GM21367 (cell line): Measurements from ENCODE around the gene PPP1R36.
"Not testable (repeated sequence)": the region's sequence is repeated elsewhere in the genome, so short reads cannot be mapped to it uniquely, and the experiment has no call there.

Experiments
- ATAC-seq: cut with Tn5 transposase; IDR thresholded peaks from one replicate; pipeline ENCODE4 v1.9.1; 2021; ENCODE audit not compliant: unreplicated experiment

PPP1R36 gene

DNA sequence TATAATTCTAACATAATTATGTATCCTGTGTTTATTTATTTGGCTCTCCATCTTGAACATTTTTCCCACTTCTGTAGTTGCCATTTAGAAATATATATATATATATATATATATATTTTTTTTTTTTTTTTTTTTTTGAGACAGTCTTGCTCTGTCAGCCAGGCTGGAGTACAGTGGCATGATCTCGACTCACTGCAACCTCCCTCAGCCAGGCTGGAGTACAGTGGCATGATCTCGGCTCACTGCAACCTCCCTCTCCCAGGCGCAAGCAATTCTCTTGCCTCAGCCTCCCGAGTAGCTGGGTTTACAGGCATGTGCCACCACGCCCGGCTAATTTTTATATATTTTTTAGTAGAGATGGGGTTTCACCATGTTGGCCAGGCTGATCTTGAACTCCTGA lies 32.1 kb upstream of the PPP1R36 start:
- not testable (repeated sequence) for ATAC-seq

DNA sequence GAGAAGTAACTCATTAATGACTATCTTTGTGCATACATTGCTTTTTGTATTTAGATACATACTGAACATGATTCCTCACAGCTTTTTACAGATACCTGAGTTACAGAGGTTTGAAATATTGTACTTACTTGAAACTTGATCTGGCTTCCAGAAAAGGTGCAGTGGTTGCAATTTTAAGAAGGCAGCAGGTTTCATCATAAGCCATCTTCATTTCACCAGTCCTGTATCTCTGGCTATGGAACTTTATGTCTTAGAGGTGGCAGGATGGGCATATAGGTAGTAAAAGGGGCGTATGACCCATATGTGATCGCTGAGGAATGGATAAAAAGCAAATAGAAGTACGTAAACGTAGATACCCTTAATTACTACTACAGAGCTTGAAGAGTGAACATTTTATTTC lies 31.5 kb upstream of the PPP1R36 start:
- no peak for ATAC-seq

DNA sequence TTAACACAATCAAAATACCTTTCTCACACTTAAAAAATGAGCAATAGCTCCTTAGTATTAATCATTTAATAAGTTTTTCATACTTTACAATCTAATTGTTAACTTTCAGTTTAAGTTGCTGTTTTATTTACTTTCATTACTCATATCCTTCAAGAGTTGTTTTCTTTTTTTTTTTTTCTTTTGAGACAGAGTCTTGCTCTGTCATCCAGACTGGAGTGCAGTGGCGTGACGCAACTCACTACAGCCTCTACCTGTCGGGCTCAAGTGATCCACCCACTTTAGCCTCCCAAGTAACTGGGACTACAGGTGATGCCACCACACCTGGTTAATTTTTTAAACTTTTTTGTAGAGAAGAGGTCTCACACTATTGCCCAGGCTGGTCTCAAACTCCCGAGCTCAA lies 29.1 kb upstream of the PPP1R36 start:
- ATAC-seq: no peak

DNA sequence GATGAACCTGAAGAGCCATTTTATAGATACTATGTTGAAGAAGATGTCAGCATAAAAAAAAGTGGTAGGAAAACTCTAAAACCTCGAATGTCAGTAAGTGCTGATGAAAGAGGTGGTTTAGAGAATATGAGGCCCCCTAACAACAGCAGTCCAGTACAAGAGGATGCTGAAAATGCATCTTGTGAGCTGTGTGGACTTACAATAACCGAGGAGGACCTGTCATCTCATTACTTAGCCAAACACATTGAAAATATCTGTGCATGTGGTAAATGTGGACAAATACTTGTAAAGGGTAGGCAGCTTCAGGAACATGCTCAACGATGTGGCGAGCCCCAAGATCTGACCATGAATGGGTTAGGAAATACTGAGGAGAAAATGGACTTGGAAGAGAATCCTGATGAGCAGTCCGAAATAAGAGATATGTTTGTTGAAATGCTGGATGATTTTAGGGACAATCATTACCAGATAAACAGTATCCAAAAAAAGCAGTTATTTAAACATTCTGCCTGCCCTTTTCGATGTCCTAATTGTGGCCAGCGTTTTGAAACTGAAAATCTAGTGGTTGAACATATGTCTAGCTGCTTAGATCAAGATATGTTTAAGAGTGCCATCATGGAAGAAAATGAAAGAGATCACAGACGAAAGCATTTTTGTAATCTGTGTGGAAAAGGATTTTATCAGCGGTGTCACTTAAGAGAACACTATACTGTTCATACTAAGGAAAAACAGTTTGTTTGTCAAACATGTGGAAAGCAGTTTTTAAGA lies 27.0 kb upstream of the PPP1R36 start:
- no peak for ATAC-seq

DNA sequence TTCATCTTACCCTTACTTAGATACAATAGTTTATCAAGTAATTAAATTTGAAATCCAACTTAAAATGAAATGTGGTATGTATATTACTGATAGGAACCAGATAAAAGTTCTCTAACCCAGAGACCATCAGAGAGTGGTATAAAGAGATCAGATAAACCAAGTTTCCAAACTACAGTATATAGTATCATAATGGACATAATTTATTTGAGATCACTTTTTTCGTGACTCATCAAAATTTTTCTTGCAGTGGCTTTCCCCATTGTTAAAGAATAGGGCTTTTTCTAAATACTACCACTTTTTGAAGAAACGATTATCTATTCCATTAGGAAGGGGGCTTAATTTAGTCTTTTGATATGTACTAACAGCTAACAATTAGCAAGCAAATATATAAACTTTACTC lies 24.4 kb upstream of the PPP1R36 start:
- no peak for ATAC-seq

DNA sequence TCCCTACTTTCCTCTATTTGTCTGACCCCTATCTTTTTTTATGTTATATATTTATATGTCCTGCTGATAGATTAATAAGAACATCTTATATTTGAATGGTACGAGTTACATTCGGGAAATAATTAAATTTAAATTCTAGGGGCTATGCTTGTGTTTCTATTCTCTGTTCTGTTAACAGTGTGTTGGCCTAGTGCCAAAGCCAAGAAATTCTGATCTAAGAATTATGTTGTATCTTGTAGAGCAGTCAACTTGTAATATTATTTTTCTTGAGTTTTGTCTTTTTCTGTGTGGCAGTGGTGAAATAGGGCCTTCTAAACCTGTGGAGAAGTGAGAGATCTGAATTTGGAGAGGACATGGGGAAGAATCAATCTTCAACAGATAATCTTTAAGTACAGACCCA lies 18.2 kb upstream of the PPP1R36 start:
- no peak for ATAC-seq

DNA sequence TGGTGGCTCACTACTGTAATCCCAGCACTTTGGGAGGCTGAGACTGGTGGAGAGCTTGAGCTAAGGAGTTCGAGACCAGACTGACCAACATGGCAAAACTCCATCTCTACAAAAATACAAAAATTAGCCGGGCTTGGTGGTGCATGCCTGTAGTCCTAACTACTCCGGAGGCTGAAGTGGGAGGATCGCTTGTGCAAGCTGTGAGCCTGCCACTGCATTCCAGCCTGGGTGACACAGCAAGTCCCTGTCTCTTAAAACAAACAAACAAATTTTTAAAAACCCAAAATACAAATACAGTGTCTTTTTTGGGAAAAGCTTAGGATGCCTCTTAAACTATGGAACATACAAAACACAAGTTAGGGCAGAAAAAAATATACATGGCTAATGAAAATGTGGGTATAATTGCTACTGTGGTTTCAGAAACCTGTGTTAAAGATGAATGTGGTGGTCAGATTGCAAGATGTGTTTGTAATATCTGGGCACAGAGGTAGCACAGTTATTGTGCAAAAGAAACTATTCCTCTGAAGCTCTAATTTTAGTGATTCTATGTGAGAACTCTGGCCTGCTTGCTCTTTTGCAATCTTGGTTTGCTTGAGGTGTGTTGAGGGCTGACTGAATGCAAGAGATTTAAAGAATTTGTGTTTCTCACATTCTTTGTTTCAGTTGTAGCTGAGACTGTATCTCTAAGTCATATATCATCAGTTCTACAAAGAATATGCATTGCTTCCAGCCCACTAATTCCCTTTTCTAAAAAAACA lies 13.1 kb upstream of the PPP1R36 start:
- no peak for ATAC-seq

DNA sequence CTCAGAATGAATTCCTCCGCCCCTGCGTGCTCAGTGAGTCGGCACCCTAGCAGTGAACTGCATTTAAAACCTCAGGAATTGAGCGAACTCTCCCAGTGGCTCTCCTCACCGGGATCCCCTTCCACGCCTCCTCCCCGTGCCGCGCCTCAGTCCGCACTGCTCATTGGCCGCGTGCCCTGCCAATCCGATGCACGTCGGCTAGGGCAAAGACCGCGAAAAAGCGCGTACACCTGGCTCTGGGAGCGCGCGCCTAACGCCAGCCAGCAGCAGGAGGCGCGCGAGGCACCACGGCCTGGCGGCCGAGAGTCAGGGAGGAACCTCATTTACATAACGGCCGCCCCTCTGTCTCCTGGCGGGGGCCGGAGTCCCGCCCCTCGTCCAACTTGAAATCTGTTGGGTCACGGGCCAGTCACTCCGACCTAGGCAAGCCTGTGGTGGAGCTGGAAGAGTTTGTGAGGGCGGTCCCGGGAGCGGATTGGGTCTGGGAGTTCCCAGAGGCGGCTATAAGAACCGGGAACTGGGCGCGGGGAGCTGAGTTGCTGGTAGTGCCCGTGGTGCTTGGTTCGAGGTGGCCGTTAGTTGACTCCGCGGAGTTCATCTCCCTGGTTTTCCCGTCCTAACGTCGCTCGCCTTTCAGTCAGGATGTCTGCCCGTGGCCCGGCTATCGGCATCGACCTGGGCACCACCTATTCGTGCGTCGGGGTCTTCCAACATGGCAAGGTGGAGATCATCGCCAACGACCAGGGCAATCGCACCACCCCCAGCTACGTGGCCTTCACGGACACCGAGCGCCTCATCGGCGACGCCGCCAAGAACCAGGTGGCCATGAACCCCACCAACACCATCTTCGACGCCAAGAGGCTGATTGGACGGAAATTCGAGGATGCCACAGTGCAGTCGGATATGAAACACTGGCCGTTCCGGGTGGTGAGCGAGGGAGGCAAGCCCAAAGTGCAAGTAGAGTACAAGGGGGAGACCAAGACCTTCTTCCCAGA lies 9.3 kb upstream of the PPP1R36 start, which contains the start of gene HSPA2:
TSS of gene HSPA2 (plus strand) at position 534 of the 995 bp plus-strand sequence. CDS start at position 643, 109 bp downstream.
- ATAC-seq: peak; percentile 93

DNA sequence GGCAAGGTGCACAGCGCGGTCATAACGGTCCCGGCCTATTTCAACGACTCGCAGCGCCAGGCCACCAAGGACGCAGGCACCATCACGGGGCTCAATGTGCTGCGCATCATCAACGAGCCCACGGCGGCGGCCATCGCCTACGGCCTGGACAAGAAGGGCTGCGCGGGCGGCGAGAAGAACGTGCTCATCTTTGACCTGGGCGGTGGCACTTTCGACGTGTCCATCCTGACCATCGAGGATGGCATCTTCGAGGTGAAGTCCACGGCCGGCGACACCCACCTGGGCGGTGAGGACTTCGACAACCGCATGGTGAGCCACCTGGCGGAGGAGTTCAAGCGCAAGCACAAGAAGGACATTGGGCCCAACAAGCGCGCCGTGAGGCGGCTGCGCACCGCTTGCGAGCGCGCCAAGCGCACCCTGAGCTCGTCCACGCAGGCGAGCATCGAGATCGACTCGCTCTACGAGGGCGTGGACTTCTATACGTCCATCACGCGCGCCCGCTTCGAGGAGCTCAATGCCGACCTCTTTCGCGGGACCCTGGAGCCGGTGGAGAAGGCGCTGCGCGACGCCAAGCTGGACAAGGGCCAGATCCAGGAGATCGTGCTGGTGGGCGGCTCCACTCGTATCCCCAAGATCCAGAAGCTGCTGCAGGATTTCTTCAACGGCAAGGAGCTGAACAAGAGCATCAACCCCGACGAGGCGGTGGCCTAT lies 8.3 kb upstream of the PPP1R36 start:
- ATAC-seq: no peak

DNA sequence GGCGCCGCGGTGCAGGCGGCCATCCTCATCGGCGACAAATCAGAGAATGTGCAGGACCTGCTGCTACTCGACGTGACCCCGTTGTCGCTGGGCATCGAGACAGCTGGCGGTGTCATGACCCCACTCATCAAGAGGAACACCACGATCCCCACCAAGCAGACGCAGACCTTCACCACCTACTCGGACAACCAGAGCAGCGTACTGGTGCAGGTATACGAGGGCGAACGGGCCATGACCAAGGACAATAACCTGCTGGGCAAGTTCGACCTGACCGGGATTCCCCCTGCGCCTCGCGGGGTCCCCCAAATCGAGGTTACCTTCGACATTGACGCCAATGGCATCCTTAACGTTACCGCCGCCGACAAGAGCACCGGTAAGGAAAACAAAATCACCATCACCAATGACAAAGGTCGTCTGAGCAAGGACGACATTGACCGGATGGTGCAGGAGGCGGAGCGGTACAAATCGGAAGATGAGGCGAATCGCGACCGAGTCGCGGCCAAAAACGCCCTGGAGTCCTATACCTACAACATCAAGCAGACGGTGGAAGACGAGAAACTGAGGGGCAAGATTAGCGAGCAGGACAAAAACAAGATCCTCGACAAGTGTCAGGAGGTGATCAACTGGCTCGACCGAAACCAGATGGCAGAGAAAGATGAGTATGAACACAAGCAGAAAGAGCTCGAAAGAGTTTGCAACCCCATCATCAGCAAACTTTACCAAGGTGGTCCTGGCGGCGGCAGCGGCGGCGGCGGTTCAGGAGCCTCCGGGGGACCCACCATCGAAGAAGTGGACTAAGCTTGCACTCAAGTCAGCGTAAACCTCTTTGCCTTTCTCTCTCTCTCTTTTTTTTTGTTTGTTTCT lies 7.6 kb upstream of the PPP1R36 start:
- no peak for ATAC-seq

DNA sequence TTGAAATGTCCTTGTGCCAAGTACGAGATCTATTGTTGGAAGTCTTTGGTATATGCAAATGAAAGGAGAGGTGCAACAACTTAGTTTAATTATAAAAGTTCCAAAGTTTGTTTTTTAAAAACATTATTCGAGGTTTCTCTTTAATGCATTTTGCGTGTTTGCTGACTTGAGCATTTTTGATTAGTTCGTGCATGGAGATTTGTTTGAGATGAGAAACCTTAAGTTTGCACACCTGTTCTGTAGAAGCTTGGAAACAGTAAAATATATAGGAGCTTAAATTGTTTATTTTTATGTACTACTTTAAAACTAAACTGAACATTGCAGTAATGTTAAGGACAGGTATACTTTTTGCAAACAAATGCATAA lies 6.9 kb upstream of the PPP1R36 start:
- no peak for ATAC-seq

DNA sequence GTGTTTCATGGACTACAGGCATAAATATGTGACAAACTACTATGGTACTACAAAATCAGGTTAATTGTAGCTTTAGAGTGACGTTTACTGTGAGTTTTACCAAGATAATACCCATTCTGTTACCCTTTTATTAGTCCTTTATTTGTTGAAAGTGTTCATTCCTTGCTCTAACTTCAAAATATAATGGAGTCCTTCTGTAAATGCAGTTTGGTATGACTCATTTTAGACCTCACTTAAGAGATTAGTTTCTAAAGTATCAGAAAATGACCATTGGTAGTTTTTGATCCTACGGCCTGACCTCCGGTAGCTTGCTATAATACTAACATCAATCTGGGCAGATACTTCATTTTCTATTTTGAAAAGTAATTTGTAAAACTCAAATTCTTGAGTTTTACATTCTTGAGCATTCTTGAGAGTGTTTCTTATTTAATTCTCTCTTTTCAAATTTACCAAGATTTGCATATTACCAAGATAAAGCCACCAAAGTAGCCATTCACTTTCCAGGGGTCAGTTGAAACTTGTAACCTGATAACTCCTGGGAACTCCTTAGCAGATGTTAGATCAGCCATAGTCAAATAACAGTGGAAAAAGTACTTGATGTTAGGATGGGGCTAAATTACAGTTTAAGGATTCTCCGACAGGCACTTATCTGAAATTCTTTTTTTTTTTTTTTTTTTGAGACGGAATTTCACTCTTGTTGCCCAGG lies 5.0 kb upstream of the PPP1R36 start:
- no peak for ATAC-seq

DNA sequence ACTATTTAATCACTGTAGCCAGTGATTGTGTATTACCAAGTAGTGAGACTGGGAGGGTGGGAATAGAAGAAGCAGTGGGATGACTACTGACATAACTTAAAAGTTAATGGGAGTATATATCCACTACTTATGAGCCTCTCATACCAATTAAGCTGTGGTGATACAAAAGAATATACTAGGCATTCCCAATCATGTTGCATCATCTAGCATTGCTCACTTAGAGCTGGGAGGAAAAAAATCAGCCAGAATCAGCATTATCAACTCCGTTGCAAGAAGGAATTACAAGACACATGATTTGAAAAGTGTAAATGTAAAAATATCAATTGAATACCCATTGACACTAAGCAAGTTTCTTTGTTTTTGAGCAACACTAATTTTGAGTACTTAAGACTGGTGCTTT lies 745 bp upstream of the PPP1R36 start:
- ATAC-seq: no peak

DNA sequence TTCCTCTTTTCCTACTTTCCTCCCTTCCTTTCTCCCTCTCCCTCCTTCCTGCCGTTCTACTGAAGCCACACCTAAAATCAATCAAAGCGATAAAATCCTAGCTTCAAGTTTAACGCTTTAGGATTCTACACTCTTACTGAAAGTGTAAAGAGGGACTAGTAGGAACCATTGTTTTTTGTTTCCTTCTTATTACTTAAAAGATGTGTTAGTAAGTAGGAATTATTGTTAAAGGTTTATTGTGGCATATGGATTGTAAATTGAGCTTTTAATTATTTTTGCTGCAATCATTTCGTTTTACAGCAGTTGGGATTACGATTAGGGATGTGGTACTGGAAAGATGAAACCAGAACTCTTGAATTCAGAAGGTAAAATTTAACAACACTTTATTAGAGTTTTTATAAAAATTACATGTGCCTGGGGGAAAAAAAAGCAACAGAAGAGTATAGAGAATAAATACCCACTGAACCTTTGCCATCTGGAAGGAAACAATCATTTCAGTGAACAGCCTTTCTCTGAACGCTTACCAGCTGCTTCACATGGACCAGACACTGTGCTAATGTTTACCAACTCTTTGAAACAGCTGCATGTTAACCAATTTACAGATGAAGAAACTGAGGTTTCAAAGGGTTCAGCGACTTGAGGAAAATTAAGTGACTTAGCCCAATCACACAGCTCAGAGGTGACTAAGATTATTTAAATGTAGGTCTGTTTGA lies 1.0 kb downstream of the PPP1R36 start:
- ATAC-seq: no peak

DNA sequence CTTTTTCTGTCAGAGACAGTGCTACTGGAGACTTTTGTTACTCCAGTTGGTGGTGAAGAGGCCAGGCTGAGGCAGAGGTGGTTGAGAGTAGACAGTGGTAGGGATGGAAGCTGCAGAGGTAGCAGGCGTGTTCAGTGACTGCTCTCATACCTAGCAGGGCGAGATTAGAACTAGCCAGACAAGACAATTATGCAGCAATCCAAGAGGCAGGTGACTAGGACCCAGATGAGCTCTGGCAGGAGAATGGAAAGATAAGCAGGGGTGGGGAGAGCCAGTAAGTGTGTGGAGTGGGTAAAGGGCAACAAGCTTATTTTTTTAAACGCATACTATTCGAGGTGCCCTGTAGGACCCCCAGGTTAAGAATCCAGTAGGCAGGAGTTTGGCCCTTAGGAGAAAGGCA lies 4.8 kb downstream of the PPP1R36 start:
- no peak for ATAC-seq

DNA sequence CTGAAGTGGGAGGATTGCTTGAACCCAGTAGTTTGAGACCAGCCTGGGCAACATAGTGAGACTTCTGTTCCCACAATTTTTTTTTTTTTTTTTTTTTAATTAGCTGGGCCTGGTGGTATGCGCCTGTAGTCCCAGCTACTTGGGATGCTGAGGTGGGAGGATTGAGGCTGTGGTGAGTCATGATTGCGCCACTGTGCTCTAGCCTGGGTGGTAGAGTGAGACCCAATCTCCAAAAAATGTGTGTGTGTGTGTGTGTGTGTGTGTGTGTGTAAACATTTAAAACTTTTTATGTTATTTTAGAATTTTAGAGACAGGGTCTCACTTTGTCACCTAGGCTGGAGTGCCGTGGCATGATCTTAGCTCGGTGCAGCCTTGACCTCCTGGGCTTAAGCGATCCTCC lies 6.8 kb downstream of the PPP1R36 start:
- ATAC-seq: no peak

DNA sequence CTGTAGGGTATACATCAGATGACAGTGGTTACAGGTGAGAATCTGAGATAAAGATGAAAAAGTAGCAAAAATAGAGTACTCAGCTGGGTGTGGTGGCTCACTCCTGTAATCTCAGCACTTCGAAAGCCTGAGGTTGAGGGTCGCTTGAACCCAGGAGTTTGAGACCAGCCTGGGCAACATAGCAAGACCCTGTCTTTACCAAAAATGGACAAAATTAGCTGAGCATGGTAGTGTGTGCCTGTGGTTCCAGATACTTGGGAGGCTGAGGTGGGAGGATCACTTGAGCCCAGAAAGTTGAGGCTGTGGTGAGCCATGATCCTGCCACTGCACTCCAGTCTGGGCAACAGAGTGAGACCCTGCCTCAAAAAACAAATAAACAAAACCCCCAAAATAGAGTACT lies 8.5 kb downstream of the PPP1R36 start:
- ATAC-seq: not testable (repeated sequence)

DNA sequence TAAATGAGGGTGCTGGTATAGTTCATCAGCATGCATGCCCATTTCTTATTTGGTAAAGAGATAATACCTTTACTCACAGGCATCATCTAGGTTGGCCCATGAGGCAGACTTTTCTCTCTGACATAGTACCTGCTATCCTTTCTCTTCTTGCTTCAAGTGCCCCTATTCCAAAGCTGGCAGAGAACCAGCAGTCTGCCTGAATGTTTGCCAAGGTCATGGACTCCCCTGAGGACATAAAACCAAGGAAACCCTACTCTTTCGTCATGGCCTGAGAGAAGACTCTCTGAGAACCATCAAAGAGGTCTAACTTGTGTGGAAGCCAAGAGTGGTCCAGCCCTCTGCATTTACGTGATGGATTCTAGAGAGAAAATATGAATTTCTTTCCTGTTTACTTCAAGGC lies 11.9 kb downstream of the PPP1R36 start:
- ATAC-seq: no peak
